ENCODE data around the gene CDR2L. TPM values are rescaled to one million over a fixed set of nuclear protein-coding genes. Genes with fewer than 3 reads are reported as not detected.
A peak's percentile ranks its signal among the peaks of the same experiment; 100 is the strongest.

The CDR2L gene
- total and polyA plus RNA-seq, 3 experiments from 2014 or later, result 0.06 to 1.7 (median 1.5) TPM

- Histone ChIP-seq H3K36me3 (ENCODE audit: insufficient read depth, low read length) (no peaks in the 10 kb centered on the region), H3K27me3 (ENCODE audit: insufficient read depth, low read length, poor library complexity, severe bottlenecking) (no peaks in the 10 kb centered on the region), H3K9me3 (ENCODE audit: low read length) (no peaks in the 10 kb centered on the region), H3K27ac (ENCODE audit: low read depth, low read length) (no peak overlapping the region), H3K4me1 (ENCODE audit: insufficient read depth, low read length) (no peaks in the 10 kb centered on the region), H3K4me3 (ENCODE audit: low read length) (no peak overlapping the region)
- no peaks in the 10 kb centered on the region for H3K4me1 Mint-ChIP-seq
- peaks cover 14 to 22% of the 10 kb centered on the region in 2 donors for H3K27me3 Mint-ChIP-seq
- DNase-seq, result no peak
- ChIA-PET POLR2A (interaction anchor here (0.6 kb wide), 1 partner anchor 246 kb away, joined by 4 read pairs; no protein-coding TSS in a partner anchor), CTCF (interaction anchor here (2.0 kb wide), 1 partner anchor 11 kb away, joined by 4 read pairs; no protein-coding TSS in a partner anchor)
- H3K9me3 Mint-ChIP-seq, result no peaks in the 10 kb centered on the region
- H3K36me3 Mint-ChIP-seq, result no peaks in the 10 kb centered on the region
- H3K27ac Mint-ChIP-seq, result no peak overlapping the region
- H3K4me3 Mint-ChIP-seq, result no peak overlapping the region
Observed at GRCh38 chr17:74947041-74947754, 40.2 kb upstream of the CDR2L start.

GRCh38 chr17:74949455-74950115, 37.8 kb upstream of the CDR2L start:
- Mint-ChIP-seq H3K36me3 (no peaks in the 10 kb centered on the region), H3K4me3 (no peak overlapping the region), H3K27ac (no peak overlapping the region), H3K4me1 (no peaks in the 10 kb centered on the region), H3K27me3 (peaks cover 10 to 12% of the 10 kb centered on the region in 2 donors), H3K9me3 (no peaks in the 10 kb centered on the region)
- no peaks in the 10 kb centered on the region for H3K27me3 ChIP-seq (ENCODE audit: insufficient read depth, low read length, poor library complexity, severe bottlenecking)
- no peaks in the 10 kb centered on the region for H3K9me3 ChIP-seq (ENCODE audit: low read length)
- no peaks in the 10 kb centered on the region for H3K36me3 ChIP-seq (ENCODE audit: insufficient read depth, low read length)
- H3K27ac ChIP-seq (ENCODE audit: low read depth, low read length), result no peak overlapping the region
- H3K4me3 ChIP-seq (ENCODE audit: low read length), result no peak overlapping the region
- DNase-seq, result no peak
- no peaks in the 10 kb centered on the region for H3K4me1 ChIP-seq (ENCODE audit: insufficient read depth, low read length)
- ChIA-PET CTCF (no interaction called here), POLR2A (no interaction called here)

- no peaks in the 10 kb centered on the region for H3K36me3 ChIP-seq (ENCODE audit: insufficient read depth, low read length)
- Mint-ChIP-seq H3K9me3 (no peaks in the 10 kb centered on the region), H3K27ac (no peak overlapping the region), H3K36me3 (no peaks in the 10 kb centered on the region), H3K4me3 (no peak overlapping the region), H3K27me3 (peaks cover 10% of the 10 kb centered on the region in 2 donors), H3K4me1 (no peaks in the 10 kb centered on the region)
- no peak overlapping the region for H3K4me3 ChIP-seq (ENCODE audit: low read length)
- H3K9me3 ChIP-seq (ENCODE audit: low read length), result no peaks in the 10 kb centered on the region
- no peak for DNase-seq
- no peaks in the 10 kb centered on the region for H3K27me3 ChIP-seq (ENCODE audit: insufficient read depth, low read length, poor library complexity, severe bottlenecking)
- H3K4me1 ChIP-seq (ENCODE audit: insufficient read depth, low read length), result no peaks in the 10 kb centered on the region
- POLR2A ChIA-PET, result no interaction called here
- CTCF ChIA-PET, result interaction anchor here (1.9 kb wide), 1 partner anchor 11 kb away, joined by 5 read pairs; no protein-coding TSS in a partner anchor
- H3K27ac ChIP-seq (ENCODE audit: low read depth, low read length), result no peak overlapping the region
Observed at GRCh38 chr17:74950207-74950606, 37.2 kb upstream of the CDR2L start.

- Mint-ChIP-seq H3K27ac (no peak overlapping the region), H3K4me1 (no peaks in the 10 kb centered on the region), H3K36me3 (no peaks in the 10 kb centered on the region), H3K27me3 (peaks cover 5 to 10% of the 10 kb centered on the region in 2 donors), H3K4me3 (no peak overlapping the region), H3K9me3 (no peaks in the 10 kb centered on the region)
- CTCF ChIA-PET, result interaction anchor here (1.9 kb wide), 1 partner anchor 10 kb away, joined by 5 read pairs; no protein-coding TSS in a partner anchor
- H3K4me1 ChIP-seq (ENCODE audit: insufficient read depth, low read length), result no peaks in the 10 kb centered on the region
- no peaks in the 10 kb centered on the region for H3K36me3 ChIP-seq (ENCODE audit: insufficient read depth, low read length)
- DNase-seq, result no peak
- POLR2A ChIA-PET, result no interaction called here
- no peak overlapping the region for H3K4me3 ChIP-seq (ENCODE audit: low read length)
- H3K27me3 ChIP-seq (ENCODE audit: insufficient read depth, low read length, poor library complexity, severe bottlenecking), result no peaks in the 10 kb centered on the region
- H3K9me3 ChIP-seq (ENCODE audit: low read length), result no peaks in the 10 kb centered on the region
- no peak overlapping the region for H3K27ac ChIP-seq (ENCODE audit: low read depth, low read length)
Observed at GRCh38 chr17:74951065-74951464, 36.4 kb upstream of the CDR2L start.

- Mint-ChIP-seq H3K27ac (no peak overlapping the region), H3K27me3 (peaks cover 5 to 6% of the 10 kb centered on the region in 2 donors), H3K9me3 (no peaks in the 10 kb centered on the region), H3K4me1 (no peaks in the 10 kb centered on the region), H3K36me3 (no peaks in the 10 kb centered on the region), H3K4me3 (no peak overlapping the region)
- no peak overlapping the region for H3K27ac ChIP-seq (ENCODE audit: low read depth, low read length)
- ChIA-PET POLR2A (no interaction called here), CTCF (interaction anchor here (1.1 to 1.9 kb wide), 2 partner anchors 9 to 10 kb away, joined by 5 read pairs; no protein-coding TSS in a partner anchor)
- no peak for DNase-seq
- H3K36me3 ChIP-seq (ENCODE audit: insufficient read depth, low read length), result no peaks in the 10 kb centered on the region
- H3K4me3 ChIP-seq (ENCODE audit: low read length), result no peak overlapping the region
- no peaks in the 10 kb centered on the region for H3K4me1 ChIP-seq (ENCODE audit: insufficient read depth, low read length)
- H3K9me3 ChIP-seq (ENCODE audit: low read length), result no peaks in the 10 kb centered on the region
- H3K27me3 ChIP-seq (ENCODE audit: insufficient read depth, low read length, poor library complexity, severe bottlenecking), result no peaks in the 10 kb centered on the region
Observed at GRCh38 chr17:74951680-74952421, 35.6 kb upstream of the CDR2L start.

- peaks cover 4 to 5% of the 10 kb centered on the region in 2 donors for H3K27me3 Mint-ChIP-seq
- DNase-seq, result no peak
- no peak overlapping the region for H3K4me3 ChIP-seq (ENCODE audit: low read length)
- no peaks in the 10 kb centered on the region for H3K9me3 Mint-ChIP-seq
- H3K36me3 ChIP-seq (ENCODE audit: insufficient read depth, low read length), result no peaks in the 10 kb centered on the region
- ChIA-PET POLR2A (interaction anchor here (0.6 kb wide), 1 partner anchor 8 kb away, joined by 3 read pairs; no protein-coding TSS in a partner anchor), CTCF (interaction anchor here (0.8 to 1.1 kb wide), 2 partner anchors 9 to 15 kb away, joined by 3 to 5 read pairs; no protein-coding TSS in a partner anchor)
- H3K27me3 ChIP-seq (ENCODE audit: insufficient read depth, low read length, poor library complexity, severe bottlenecking), result no peaks in the 10 kb centered on the region
- H3K27ac ChIP-seq (ENCODE audit: low read depth, low read length), result no peak overlapping the region
- no peak overlapping the region for H3K4me3 Mint-ChIP-seq
- no peaks in the 10 kb centered on the region for H3K36me3 Mint-ChIP-seq
- H3K27ac Mint-ChIP-seq, result peak overlapping the region in 1 of 8 donors; percentile 19
- no peaks in the 10 kb centered on the region for H3K4me1 Mint-ChIP-seq
- no peaks in the 10 kb centered on the region for H3K4me1 ChIP-seq (ENCODE audit: insufficient read depth, low read length)
- H3K9me3 ChIP-seq (ENCODE audit: low read length), result no peaks in the 10 kb centered on the region
Observed at GRCh38 chr17:74952431-74953133, 34.9 kb upstream of the CDR2L start.

GRCh38 chr17:74953134-74953687, 34.2 kb upstream of the CDR2L start:
- ChIA-PET POLR2A (interaction anchor here (0.6 kb wide), 1 partner anchor 8 kb away, joined by 3 read pairs; no protein-coding TSS in a partner anchor), CTCF (interaction anchor here (0.8 to 1.1 kb wide), 2 partner anchors 8 to 14 kb away, joined by 3 to 5 read pairs; no protein-coding TSS in a partner anchor)
- Mint-ChIP-seq H3K4me1 (peaks cover 0 to 3% (median 2%) of the 10 kb centered on the region in 3 donors), H3K27ac (peak overlapping the region in 1 of 8 donors; percentile 19), H3K36me3 (no peaks in the 10 kb centered on the region), H3K4me3 (no peak overlapping the region), H3K9me3 (no peaks in the 10 kb centered on the region), H3K27me3 (peaks cover 3 to 5% of the 10 kb centered on the region in 2 donors)
- Histone ChIP-seq H3K27me3 (ENCODE audit: insufficient read depth, low read length, poor library complexity, severe bottlenecking) (no peaks in the 10 kb centered on the region), H3K4me3 (ENCODE audit: low read length) (no peak overlapping the region), H3K36me3 (ENCODE audit: insufficient read depth, low read length) (no peaks in the 10 kb centered on the region), H3K4me1 (ENCODE audit: insufficient read depth, low read length) (no peaks in the 10 kb centered on the region), H3K27ac (ENCODE audit: low read depth, low read length) (no peak overlapping the region), H3K9me3 (ENCODE audit: low read length) (no peaks in the 10 kb centered on the region)
- DNase-seq, result no peak

Measured in CD8-positive, alpha-beta memory T cell (primary cell).